ENCODE measurements around the gene GFER. TPM values are rescaled to one million over a fixed set of nuclear protein-coding genes. Genes with fewer than 3 reads are reported as not detected.

The GFER gene
- total and polyA plus RNA-seq, 10 of the 15 experiments (the other 5 are each of a cell fraction or from before 2014, with no cell fraction given): 2.4 to 57.7 (median 31.3) TPM

- intact Hi-C loops (cut with micrococcal nuclease; ENCODE audit: unreplicated experiment): no loop called here
- POLR2A ChIA-PET: no interaction called here
- no peak for DNase-seq (ENCODE audit: low read depth, low spot score)
- TF ChIP-seq CREB1 (IDR thresholded peaks at IDR 0.05; ENCODE audit: low read depth) (no peak), BRCA1 (IDR thresholded peaks at IDR 0.05; ENCODE audit: low read depth, low read length) (no peak), ZNF217 (IDR thresholded peaks at IDR 0.05) (no peak), E2F4 (IDR thresholded peaks at IDR 0.05; ENCODE audit: low read depth, low read length) (no peak), PAX8 (IDR thresholded peaks at IDR 0.05) (no peak), DPF2 (IDR thresholded peaks at IDR 0.05) (no peak), EGR1 (IDR thresholded peaks at IDR 0.05; ENCODE audit: borderline replicate concordance in 1 of 2, low read depth in 2 of 2, low read length in 2 of 2) (no peak), IKZF1 (conservative IDR thresholded peaks at IDR 0.05) (no peak), ZSCAN29 (IDR thresholded peaks at IDR 0.05) (no peak)
- RAD21 ChIA-PET (ENCODE audit: unreplicated experiment): interaction anchor here (2.4 kb wide), 1 partner anchor 124 kb away, joined by 9 read pairs; no protein-coding TSS in a partner anchor
- BruUV-seq (replicated peaks): no TSS peak
- in situ Hi-C loops (cut with MboI): loop anchor here (10.0 kb wide), 1 partner anchor 479 kb away; no protein-coding TSS in a partner anchor
- Histone ChIP-seq H3K36me3 (ENCODE audit: control insufficient read depth in 2 of 2, insufficient read depth in 2 of 2, low read length in 1 of 2) (no peaks in the 10 kb centered on the region), H3K4me2 (ENCODE audit: control insufficient read depth, insufficient read depth) (no peak overlapping the region), H3K27ac (ENCODE audit: control insufficient read depth, insufficient read depth) (no peak overlapping the region), H3K9me3 (replicated peaks; ENCODE audit: control insufficient read depth, insufficient read depth, low read length) (no peaks in the 10 kb centered on the region), H3K4me1 (ENCODE audit: control insufficient read depth, insufficient read depth, low read length) (no peaks in the 10 kb centered on the region), H3K9ac (ENCODE audit: control insufficient read depth, insufficient read depth, low read length) (no peak overlapping the region), H3K79me2 (ENCODE audit: control insufficient read depth, insufficient read depth, low read length) (no peaks in the 10 kb centered on the region), H3K27me3 (replicated peaks in 1 of 2; ENCODE audit: control insufficient read depth in 2 of 2, insufficient read depth in 2 of 2, low read length in 1 of 2) (peaks cover 3 to 8% of the 10 kb centered on the region in 2 experiments; a peak in 3 of 4 replicates), H3K4me3 (no peak overlapping the region), H2AFZ (ENCODE audit: control insufficient read depth, low read depth, low read length) (no peak overlapping the region), H4K20me1 (ENCODE audit: control insufficient read depth, insufficient read depth) (no peaks in the 10 kb centered on the region)
- SMC1A ChIA-PET (ENCODE audit: uncharacterized antibody, unreplicated experiment): interaction anchor here (0.5 kb wide), 1 partner anchor 125 kb away, joined by 3 read pairs; no protein-coding TSS in a partner anchor
- WGBS (ENCODE audit: insufficient coverage, insufficient replicate concordance, low lambda C conversion rate, missing lambda C conversion rate): 80% methylated on average over 7 of the region's 7 CpGs
- CTCF ChIA-PET: interaction anchor here (1.2 to 1.8 kb wide), 3 partner anchors 12 to 236 kb away, joined by 3 to 21 read pairs (median 5); partner anchors contain the start of gene ECI1
- ATAC-seq: no peak
- FAIRE-seq: no peak
Measured at GRCh38 chr16:2015947-2016208, 31.9 kb downstream of the GFER start.
